ENCODE measurements around the gene MARK4.

Gene MARK4

GRCh38 chr19:45345506-45345860 is 94.4 kb downstream of the MARK4 start:
- TF ChIP-seq, protein P1, sequence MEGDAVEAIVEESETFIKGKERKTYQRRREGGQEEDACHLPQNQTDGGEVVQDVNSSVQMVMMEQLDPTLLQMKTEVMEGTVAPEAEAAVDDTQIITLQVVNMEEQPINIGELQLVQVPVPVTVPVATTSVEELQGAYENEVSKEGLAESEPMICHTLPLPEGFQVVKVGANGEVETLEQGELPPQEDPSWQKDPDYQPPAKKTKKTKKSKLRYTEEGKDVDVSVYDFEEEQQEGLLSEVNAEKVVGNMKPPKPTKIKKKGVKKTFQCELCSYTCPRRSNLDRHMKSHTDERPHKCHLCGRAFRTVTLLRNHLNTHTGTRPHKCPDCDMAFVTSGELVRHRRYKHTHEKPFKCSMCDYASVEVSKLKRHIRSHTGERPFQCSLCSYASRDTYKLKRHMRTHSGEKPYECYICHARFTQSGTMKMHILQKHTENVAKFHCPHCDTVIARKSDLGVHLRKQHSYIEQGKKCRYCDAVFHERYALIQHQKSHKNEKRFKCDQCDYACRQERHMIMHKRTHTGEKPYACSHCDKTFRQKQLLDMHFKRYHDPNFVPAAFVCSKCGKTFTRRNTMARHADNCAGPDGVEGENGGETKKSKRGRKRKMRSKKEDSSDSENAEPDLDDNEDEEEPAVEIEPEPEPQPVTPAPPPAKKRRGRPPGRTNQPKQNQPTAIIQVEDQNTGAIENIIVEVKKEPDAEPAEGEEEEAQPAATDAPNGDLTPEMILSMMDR (conservative IDR thresholded peaks at IDR 0.05; ENCODE audit: low read depth, low read length), result no peak
- no peak overlapping the region for H3K4me3 ChIP-seq (ENCODE audit: low read length)
- no peak for DNase-seq (ENCODE audit: low read depth)

GRCh38 chr19:45346449-45346848 is 95.4 kb downstream of the MARK4 start:
- H3K4me3 ChIP-seq (ENCODE audit: low read length), result no peak overlapping the region
- no peak for DNase-seq (ENCODE audit: low read depth)
- TF ChIP-seq, protein P1 (conservative IDR thresholded peaks at IDR 0.05; ENCODE audit: low read depth, low read length), result no peak

GRCh38 chr19:45347570-45348366 is 96.7 kb downstream of the MARK4 start:
- H3K4me3 ChIP-seq (ENCODE audit: low read length), result no peak overlapping the region
- no peak for DNase-seq (ENCODE audit: low read depth)
- TF ChIP-seq, protein P1 (conservative IDR thresholded peaks at IDR 0.05; ENCODE audit: low read depth, low read length), result no peak

GRCh38 chr19:45348367-45349125 is 97.5 kb downstream of the MARK4 start:
- H3K4me3 ChIP-seq (ENCODE audit: low read length), result no peak overlapping the region
- TF ChIP-seq, protein P1 (conservative IDR thresholded peaks at IDR 0.05; ENCODE audit: low read depth, low read length), result no peak
- no peak for DNase-seq (ENCODE audit: low read depth)

DNA sequence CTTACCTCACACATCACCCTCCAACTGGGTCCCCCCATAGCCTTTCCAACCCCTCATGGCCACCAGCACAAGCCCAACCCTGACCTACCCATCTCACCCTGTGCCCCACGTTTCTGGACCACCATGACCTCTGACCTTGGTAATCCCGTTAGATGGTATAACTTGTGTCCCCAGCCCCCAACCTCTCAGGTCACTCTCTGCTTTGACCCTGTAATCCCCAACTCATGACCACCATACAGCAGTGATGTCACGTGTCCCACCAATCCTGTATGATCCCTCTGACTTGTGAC is 98.0 kb downstream of the MARK4 start:
- no peak overlapping the region for H3K4me3 ChIP-seq (ENCODE audit: low read length)
- no peak for DNase-seq (ENCODE audit: low read depth)

GRCh38 chr19:45349430-45349941 is 98.4 kb downstream of the MARK4 start:
- TF ChIP-seq, protein P1 (conservative IDR thresholded peaks at IDR 0.05; ENCODE audit: low read depth, low read length), result no peak
- no peak overlapping the region for H3K4me3 ChIP-seq (ENCODE audit: low read length)
- no peak for DNase-seq (ENCODE audit: low read depth)

More for the DNA sequence above, 98.0 kb downstream of the MARK4 start:
- TF ChIP-seq, protein P1 (conservative IDR thresholded peaks at IDR 0.05; ENCODE audit: low read depth, low read length), result no peak

Measured in retinal pigment epithelial cell (primary cell).